Measurements from ENCODE around the gene FRMPD4.
"Not testable (repeated sequence)": the region's sequence is repeated elsewhere in the genome, so short reads cannot be mapped to it uniquely, and the experiment has no call there.

The FRMPD4 gene

DNA sequence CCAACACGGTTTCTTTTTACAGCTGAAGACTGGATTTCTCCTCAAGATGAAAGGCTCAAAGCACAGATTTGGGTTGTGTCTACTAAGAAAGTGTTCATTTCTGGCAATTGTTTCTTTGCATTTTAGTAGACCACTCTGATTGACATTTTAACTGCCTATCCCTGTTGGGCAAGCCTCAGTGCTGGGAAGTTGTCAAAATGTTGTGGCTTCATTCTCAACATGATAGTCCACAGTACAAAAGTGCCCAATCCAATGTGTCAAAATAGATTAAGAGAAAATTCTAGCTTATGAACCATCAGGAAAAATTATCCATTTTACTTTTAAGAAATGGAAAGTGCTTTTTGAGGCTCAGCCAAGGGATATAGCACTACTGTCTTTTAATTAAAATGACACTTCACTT, 329.0 kb downstream of the FRMPD4 start:
- Histone ChIP-seq H3K36me3 (ENCODE audit: insufficient read depth, low read length) (no peaks in the 10 kb centered on the region), H3K9me3 (ENCODE audit: control insufficient read depth, insufficient read depth, low read length) (peaks cover 5% of the 10 kb centered on the region; the same call in 1 of the 2 replicates), H3K9ac (ENCODE audit: low read depth, low read length) (no peak overlapping the region), H3K4me1 (ENCODE audit: insufficient read depth, low read length) (no peaks in the 10 kb centered on the region)

DNA sequence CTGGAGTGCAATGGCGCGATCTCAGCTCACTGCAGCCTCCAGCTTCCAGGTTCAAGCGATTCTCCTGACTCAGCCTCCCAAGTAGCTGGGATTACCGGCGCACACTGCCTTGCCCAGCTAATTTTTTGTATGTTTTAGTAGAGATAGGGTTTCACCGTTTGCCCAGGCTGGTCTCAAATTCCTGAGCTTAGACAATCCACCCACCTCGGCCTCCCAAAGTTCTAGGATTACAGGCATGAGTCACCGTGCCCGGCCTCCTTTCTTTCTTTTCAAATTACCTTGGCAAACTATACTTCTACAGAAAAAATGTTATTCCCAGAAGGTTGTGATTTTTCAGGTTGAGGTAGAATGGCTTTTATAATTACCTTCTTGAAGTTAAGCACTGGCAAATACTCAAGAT, 331.0 kb downstream of the FRMPD4 start:
- Histone ChIP-seq H3K36me3 (ENCODE audit: insufficient read depth, low read length) (no peaks in the 10 kb centered on the region), H3K9ac (ENCODE audit: low read depth, low read length) (no peak overlapping the region), H3K4me1 (ENCODE audit: insufficient read depth, low read length) (no peaks in the 10 kb centered on the region), H3K9me3 (ENCODE audit: control insufficient read depth, insufficient read depth, low read length) (peaks cover 5% of the 10 kb centered on the region; the same call in 1 of the 2 replicates)

DNA sequence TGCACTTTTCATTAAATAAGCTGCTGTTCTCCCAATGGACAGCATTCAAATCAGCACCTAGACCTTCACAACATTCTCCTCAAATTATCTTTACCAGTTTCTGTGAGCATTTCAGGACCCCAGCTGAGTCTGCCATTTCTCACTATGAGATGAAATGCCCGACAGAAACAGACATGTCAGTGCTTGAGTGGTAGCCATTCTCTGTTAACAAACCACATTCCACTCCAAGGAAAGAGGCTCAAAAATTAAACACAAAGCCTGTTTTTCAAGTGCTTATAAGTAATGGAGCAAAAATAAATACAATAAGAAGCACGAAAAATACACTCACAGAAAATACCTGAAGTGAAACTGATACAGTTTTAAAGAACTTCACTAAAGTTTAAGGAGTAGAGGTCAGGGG, 332.8 kb downstream of the FRMPD4 start:
- Histone ChIP-seq H3K9me3 (ENCODE audit: control insufficient read depth, insufficient read depth, low read length) (peaks cover 5% of the 10 kb centered on the region; the same call in 1 of the 2 replicates), H3K36me3 (ENCODE audit: insufficient read depth, low read length) (no peaks in the 10 kb centered on the region), H3K4me1 (ENCODE audit: insufficient read depth, low read length) (no peaks in the 10 kb centered on the region), H3K9ac (ENCODE audit: low read depth, low read length) (no peak overlapping the region)

DNA sequence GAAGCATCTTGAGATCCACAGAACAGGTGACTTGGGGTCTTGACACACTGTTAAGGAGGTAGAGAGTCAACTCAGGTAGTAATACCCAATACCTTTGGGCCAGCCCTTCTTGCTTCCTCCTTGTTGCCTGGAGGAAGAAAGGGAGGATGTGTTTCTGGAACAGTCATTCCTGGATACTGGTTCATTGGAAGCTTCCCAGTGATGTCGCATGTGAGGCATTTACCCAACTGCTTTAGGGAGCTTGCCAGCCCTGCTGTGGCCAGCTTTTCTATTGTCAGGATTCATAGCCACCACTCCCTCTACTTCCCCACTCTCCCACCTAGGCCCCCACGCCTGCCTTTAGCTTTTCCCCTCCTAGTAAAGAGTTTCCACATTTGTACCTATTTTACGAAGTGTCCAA, 342.7 kb downstream of the FRMPD4 start:
- H3K4me1 ChIP-seq (ENCODE audit: insufficient read depth, low read length), result no peaks in the 10 kb centered on the region
- no peaks in the 10 kb centered on the region for H3K36me3 ChIP-seq (ENCODE audit: insufficient read depth, low read length)
- H3K9me3 ChIP-seq (ENCODE audit: control insufficient read depth, insufficient read depth, low read length), result no peaks in the 10 kb centered on the region
- H3K9ac ChIP-seq (ENCODE audit: low read depth, low read length), result no peak overlapping the region

DNA sequence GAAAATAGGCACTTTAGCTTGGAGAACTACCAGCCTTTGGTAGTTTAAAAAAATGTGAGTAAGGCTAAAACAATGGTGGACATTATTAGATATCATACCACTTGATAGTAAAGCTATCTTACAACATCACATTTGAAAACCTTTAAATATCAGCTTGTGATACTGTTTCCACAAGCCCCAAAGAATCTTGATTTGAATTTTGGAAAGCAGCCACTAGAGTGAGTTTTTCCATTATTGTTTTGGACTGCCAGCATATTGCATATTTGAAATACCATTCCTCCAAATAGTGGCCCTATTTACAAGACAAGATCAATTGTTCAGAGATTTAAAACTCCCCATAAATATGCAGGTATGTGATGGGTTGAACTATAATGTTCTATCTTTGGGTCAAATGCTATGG, 349.9 kb downstream of the FRMPD4 start:
- Histone ChIP-seq H3K4me1 (ENCODE audit: insufficient read depth, low read length) (peaks cover 13% of the 10 kb centered on the region; the same call in 1 of the 2 replicates), H3K9me3 (ENCODE audit: control insufficient read depth, insufficient read depth, low read length) (no peaks in the 10 kb centered on the region), H3K9ac (ENCODE audit: low read depth, low read length) (no peak overlapping the region), H3K36me3 (ENCODE audit: insufficient read depth, low read length) (no peaks in the 10 kb centered on the region)

DNA sequence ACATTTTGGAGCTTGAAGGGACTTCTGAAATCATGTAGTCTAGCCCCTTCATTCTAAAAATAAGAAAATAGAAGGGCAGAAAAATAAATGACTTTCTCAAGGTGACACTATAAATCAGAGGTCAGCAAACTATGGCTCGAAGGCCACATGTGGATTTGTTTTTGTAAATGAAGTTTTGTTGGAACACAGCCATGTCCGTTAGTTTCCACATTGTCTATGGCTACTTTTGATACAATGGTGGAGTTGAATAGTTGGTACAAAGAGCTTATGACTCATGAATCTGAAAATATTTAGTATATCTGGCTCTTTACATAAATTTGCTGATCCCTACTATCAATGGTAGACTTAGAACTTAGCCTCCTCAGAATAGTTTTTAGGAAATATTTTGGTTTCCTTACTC, 350.5 kb downstream of the FRMPD4 start:
- Histone ChIP-seq H3K36me3 (ENCODE audit: insufficient read depth, low read length) (no peaks in the 10 kb centered on the region), H3K9me3 (ENCODE audit: control insufficient read depth, insufficient read depth, low read length) (no peaks in the 10 kb centered on the region), H3K4me1 (ENCODE audit: insufficient read depth, low read length) (peaks cover 16% of the 10 kb centered on the region; the same call in 1 of the 2 replicates), H3K9ac (ENCODE audit: low read depth, low read length) (no peak overlapping the region)

DNA sequence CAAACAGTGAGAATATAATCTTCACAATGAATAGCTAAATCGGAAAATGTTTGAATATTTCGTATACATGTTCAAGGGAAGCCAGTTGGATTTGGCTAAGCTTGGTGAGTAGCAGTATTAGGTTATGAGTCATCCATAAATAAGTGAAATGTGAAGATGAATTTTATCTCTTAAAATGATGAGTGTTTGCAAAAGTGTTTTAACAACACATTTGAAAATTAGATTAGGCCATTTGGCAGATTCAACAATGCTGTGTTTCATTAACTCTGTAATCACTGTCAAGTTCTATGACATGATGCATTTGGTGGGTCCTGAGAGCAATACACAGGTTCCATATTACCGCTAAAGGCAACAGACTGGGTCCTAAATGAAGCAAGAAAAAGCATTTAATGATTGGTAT, 351.1 kb downstream of the FRMPD4 start:
- Histone ChIP-seq H3K4me1 (ENCODE audit: insufficient read depth, low read length) (peaks cover 16% of the 10 kb centered on the region; the same call in 1 of the 2 replicates), H3K36me3 (ENCODE audit: insufficient read depth, low read length) (no peaks in the 10 kb centered on the region), H3K9ac (ENCODE audit: low read depth, low read length) (no peak overlapping the region), H3K9me3 (ENCODE audit: control insufficient read depth, insufficient read depth, low read length) (no peaks in the 10 kb centered on the region)

DNA sequence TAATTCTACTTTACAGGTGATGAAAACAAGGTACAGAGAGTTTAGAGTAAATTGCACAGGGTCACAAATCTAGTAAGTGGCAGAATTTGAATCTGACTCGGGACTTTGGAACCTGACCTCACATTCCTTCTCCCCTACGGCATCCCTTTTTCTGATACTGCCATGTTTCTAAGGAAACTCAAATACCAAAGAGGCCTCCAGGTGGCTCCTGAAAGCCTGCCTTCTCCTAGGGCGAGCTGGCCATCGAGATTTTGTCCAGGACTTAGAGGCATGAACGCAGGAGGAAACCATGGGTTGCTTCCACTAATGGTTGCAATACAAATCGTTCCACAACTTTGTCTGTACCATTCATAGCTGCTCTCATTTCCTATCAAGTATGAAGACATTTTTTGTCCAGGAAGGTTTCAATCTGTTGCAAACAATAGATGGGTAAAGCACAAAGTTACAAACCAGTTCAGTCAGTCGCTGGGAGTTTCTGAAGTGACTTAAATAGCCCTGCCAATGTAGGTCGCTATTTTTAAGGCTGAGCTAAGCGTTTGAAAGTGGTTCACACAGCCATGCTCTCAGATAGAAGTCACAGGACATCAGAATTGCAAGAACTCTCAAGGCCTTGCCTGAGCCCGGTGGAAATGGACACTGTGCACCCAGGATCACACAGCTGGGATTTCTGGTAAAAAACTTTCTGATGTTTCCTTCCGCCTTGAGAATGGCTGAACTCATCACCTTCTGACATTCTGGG, 356.3 kb downstream of the FRMPD4 start:
- Histone ChIP-seq H3K9ac (ENCODE audit: low read depth, low read length) (no peak overlapping the region), H3K9me3 (ENCODE audit: control insufficient read depth, insufficient read depth, low read length) (no peaks in the 10 kb centered on the region), H3K36me3 (ENCODE audit: insufficient read depth, low read length) (no peaks in the 10 kb centered on the region), H3K4me1 (ENCODE audit: insufficient read depth, low read length) (peaks cover 13% of the 10 kb centered on the region; the same call in 1 of the 2 replicates)

DNA sequence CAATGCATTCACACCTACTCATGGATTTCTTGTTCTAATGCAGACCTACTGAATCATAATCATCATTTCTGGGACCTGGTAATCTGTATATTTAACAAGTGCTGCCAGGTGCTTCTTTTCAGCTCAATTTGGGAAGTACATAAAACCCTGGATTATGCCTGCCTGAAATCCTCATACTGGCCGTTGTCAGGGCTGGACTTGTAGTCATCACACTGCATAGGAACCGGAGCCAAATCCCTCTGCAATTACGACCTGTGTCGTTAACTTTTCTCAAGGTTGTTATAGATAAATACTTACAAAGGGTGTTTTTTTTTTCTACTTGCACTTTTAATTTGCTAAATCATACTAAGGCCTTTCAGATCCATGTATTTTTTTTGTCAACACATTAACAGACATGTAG, 358.1 kb downstream of the FRMPD4 start:
- Histone ChIP-seq H3K9me3 (ENCODE audit: control insufficient read depth, insufficient read depth, low read length) (no peaks in the 10 kb centered on the region), H3K36me3 (ENCODE audit: insufficient read depth, low read length) (no peaks in the 10 kb centered on the region), H3K9ac (ENCODE audit: low read depth, low read length) (no peak overlapping the region), H3K4me1 (ENCODE audit: insufficient read depth, low read length) (peaks cover 13% of the 10 kb centered on the region; the same call in 1 of the 2 replicates)

DNA sequence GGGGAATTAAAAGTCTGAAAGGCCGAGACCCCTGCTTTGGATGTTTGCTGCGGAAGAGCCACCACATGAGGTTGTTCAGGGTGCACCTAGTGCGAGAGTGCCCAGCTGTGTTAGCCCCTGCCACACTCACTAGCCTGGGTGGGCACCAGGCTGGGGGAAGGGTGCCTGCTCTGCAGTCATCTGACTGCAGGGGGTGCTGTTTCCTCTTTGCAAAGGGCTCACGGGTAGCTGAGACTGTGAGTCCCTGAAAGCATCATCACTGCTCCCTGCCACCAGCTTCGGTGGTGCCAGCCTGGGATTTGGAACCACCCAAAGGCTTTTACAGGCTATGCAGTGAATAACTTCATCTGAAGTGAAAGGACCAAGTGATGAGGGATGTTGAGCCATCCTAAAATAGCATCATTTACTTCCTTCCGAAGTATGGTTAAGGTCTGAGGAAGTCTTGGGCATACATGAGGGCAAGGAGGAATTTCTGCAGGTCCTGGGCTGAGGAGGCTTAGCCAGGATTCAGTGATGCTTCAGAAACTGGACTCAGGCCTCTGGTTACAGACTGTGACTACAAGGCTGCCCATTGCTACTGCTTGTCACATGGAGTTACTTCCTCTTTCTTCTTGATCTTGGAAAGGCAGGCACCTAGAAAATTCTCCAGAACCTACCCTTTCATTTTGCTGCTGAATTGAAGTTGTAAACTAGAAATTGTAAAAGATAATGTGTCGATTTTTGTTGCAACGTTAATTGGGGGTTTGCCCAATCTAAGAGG, 359.7 kb downstream of the FRMPD4 start:
- H3K9me3 ChIP-seq (ENCODE audit: control insufficient read depth, insufficient read depth, low read length), result no peaks in the 10 kb centered on the region
- H3K4me1 ChIP-seq (ENCODE audit: insufficient read depth, low read length), result peaks cover 9% of the 10 kb centered on the region; the same call in 1 of the 2 replicates
- H3K36me3 ChIP-seq (ENCODE audit: insufficient read depth, low read length), result no peaks in the 10 kb centered on the region
- H3K9ac ChIP-seq (ENCODE audit: low read depth, low read length), result no peak overlapping the region

DNA sequence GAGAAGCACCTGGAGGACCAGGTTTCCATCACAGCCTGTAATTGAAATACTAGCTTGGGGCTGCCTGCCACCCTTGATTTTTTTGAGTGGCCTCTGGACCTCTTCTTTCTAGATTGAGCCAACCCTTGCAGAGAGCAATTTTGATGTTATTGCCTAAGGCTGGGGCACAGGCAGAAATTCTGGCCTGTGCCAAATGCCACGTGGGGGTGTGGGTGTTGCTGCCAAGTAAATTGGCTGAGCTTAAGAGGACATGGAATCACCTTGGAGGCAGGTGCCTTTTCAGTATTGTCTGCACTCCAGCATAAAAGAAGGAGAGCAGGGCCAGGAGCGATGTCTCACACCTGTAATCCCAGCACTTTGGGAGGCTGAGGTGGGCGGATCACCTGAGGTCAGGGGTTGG, 366.9 kb downstream of the FRMPD4 start:
- no peaks in the 10 kb centered on the region for H3K36me3 ChIP-seq (ENCODE audit: insufficient read depth, low read length)
- H3K9ac ChIP-seq (ENCODE audit: low read depth, low read length), result no peak overlapping the region
- H3K9me3 ChIP-seq (ENCODE audit: control insufficient read depth, insufficient read depth, low read length), result no peaks in the 10 kb centered on the region
- H3K4me1 ChIP-seq (ENCODE audit: insufficient read depth, low read length), result no peaks in the 10 kb centered on the region

DNA sequence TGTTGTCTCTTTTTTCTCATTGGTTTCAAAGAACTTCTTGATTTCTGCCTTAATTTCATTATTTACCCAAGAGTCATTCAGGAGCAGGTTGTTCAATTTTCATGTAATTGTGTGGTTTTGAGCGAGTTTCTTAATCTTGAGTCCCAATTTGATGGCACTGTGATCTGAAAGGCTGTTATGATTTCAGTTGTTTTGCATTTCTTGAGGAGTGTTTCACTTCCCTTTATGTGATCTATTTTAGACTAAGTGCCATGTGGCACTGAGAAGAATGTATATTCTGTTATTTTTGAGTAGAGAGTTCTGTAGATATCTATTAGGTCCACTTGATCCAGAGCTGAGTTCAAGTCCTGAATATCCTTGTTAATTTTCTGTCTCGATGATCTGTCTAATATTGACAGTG, 377.1 kb downstream of the FRMPD4 start:
- not testable (repeated sequence) for H3K9me3 ChIP-seq (ENCODE audit: control insufficient read depth, insufficient read depth, low read length); H3K4me1 ChIP-seq (ENCODE audit: insufficient read depth, low read length); H3K36me3 ChIP-seq (ENCODE audit: insufficient read depth, low read length); H3K9ac ChIP-seq (ENCODE audit: low read depth, low read length)

DNA sequence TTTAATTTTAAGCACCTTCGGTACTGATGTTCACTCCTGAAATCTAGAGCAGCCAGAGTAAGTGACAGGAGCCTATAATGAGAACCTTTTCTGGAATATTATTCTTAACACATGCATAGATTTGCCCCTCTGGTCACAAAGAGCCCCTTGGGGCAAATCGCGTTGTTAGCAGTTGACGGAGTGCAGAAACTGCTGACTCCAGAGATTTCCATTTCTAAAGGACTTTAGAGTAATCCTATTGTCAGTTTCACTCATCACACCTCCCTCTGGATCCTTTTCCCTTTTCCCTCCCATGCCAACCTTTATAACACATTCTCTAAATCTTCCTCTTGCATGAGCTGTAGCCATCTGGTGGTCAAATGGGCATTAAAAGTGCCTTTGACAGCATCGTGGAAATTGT, 388.0 kb downstream of the FRMPD4 start:
- Histone ChIP-seq H3K9me3 (ENCODE audit: control insufficient read depth, insufficient read depth, low read length) (no peaks in the 10 kb centered on the region), H3K4me1 (ENCODE audit: insufficient read depth, low read length) (peaks cover 9% of the 10 kb centered on the region), H3K9ac (ENCODE audit: low read depth, low read length) (no peak overlapping the region)

DNA sequence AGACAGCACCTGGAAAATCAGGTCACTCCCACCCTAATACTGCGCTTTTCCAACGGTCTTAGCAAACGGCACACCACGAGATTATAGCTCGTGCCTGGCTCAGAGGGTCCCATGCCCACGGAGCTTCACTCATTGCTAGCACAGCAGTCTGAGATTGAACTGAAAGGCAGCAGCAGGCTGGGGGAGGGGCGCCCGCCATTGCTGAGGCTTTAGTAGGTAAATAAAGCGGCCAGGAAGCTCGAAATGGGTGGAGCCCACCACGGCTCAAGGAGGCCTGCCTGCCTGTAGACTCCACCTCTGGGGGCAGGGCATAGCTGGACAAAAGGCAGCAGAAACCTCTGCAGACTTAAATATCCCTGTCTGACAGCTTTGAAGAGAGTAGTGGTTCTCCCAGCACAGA, 399.8 kb downstream of the FRMPD4 start:
- not testable (repeated sequence) for H3K9me3 ChIP-seq (ENCODE audit: control insufficient read depth, insufficient read depth, low read length); H3K9ac ChIP-seq (ENCODE audit: low read depth, low read length); H3K4me1 ChIP-seq (ENCODE audit: insufficient read depth, low read length); H3K36me3 ChIP-seq (ENCODE audit: insufficient read depth, low read length)

More for the DNA sequence above, 388.0 kb downstream of the FRMPD4 start:
- H3K36me3 ChIP-seq (ENCODE audit: insufficient read depth, low read length), result no peaks in the 10 kb centered on the region

DNA sequence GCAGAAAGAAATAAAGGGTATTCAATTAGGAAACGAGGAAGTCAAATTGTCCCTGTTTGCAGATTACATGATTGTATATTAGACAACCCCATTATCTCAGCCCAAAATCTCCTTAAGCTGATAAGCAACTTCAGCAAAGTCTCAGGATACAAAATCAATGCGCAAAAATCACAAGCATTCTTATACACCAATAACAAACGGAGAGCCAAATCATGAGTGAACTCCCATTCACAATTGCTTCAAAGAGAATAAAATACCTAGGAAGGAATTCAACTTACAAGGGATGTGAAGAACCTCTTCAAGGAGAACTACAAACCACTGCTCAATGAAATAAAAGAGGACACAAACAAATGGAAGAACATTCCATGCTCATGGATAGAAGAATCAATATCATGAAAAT, 404.0 kb downstream of the FRMPD4 start:
- H3K9me3 ChIP-seq (ENCODE audit: control insufficient read depth, insufficient read depth, low read length), result not testable (repeated sequence)

More for the DNA sequence above, 404.0 kb downstream of the FRMPD4 start:
- not testable (repeated sequence) for H3K36me3 ChIP-seq (ENCODE audit: insufficient read depth, low read length); H3K9ac ChIP-seq (ENCODE audit: low read depth, low read length); H3K4me1 ChIP-seq (ENCODE audit: insufficient read depth, low read length)

All from ES-I3 (cell line).